Superior temporal gyrus (tissue), 1 donor: Measurements from ENCODE around the gene DNMT1.

Source experiments
- DNase-seq: peaks from one replicate; pipeline ENCODE4 v3.0.0-alpha.2; 2016; ENCODE audit errors: extremely low spot score

The DNMT1 gene

DNA sequence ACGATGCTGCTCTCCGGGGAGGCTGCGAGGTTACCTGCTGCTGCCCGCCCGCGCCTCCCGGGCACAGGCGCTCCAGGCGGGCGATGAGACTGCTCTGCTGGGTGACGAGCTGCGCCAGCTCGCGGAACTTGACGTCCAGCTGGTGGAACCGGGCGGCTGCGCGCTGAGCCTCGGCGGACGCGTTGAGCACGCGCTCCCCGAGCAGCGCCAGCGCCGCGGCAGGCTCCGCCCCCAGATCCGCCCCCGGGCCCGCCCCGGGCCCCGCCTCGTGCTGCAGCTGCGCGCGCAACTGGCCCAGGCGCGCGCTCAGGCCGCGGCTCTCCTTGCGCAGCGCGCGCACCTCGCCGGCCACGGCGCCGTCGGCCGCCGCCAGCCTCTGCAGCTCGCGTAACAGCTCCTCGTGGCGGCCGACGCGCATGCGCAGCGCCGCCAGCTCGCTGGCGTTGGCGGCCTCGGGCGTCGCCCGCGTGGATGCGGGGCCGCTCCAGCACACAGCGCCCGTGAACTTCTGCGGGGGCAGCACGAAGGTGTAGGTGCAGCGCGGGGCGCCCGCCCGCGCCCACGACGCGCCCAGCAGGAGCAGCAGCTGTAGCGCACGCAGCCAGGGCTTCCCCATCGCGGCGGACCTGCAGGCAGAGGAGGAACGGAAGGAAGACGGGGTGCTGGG is 98.7 kb downstream of the DNMT1 start:
- DNase-seq: peak; percentile 86

- peak; percentile 47 for DNase-seq
These were observed 99.2 kb downstream of the DNMT1 start for GRCh38 chr19:10095622-10095947.

DNA sequence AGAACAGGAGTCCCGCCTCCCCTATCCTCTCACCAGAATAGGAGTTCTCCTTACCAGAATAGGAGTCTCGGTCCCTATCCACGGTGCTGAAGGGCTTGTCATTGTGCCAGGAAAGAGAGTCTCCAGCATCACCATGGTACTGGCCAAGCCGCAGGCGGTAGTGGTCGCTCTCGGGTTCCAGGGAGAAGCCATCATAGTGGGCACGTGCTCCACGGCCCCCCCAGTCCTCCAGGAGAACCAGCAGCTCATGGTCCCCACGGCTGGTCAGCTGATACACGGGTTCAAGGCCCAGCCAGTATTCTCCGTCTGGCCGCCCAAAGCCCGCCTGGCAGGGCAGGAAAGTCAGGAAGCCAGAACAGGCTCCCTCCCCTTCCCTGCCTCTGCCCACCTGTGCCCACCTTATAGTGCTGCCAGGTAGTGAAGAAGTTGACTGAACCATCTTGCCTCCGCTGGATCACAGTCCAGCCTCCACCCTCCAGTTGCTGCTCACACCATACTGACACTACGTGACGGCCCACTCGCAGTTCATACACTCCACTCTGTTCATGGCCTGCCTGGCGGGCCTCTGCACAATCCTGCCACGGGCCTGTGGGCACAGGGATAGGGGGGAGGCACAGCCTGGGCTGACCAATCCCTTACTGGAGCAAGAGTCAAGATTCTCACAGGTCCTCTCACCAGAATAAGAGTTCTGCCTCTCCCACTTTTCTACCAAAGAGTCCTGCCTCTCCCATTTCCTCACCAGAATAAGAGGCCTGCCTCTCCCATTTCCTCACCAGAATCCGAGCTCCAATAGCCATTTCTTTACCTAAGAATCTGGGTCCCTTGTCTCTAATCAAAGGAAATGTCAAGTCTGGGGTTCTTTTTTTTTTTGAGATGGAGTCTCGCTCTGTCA is 101.2 kb downstream of the DNMT1 start:
- DNase-seq: no peak

DNA sequence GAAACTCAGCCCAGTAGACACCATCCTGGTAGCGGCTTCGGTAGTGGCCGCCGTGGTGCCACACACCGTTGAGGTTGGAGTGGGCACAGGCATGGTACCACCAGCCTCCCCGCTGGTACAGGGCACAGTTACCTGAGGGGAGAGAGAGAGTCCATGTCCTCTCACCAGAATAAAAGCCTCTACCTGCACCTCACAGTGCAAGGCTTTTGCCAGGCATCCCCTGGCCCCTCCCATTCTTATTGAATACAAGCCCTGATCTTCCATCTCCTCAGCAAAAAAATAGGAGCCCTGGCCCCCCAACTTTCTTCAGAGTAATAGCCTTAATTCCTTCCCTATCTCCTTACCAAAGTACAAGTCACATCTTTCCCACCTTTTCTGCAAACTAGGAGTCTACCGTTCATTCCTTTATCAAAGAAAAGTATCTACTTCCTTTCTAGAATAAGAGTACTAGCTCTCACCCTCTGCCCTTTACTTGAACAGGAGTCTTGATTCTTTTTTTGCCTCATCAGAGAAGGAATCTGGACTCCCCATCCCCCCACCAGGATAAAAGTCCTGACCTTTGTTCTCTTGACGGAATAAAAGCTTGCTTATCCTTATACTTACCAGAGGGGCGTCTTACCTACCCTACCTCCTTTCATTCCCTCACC is 102.0 kb downstream of the DNMT1 start:
- no peak for DNase-seq

DNA sequence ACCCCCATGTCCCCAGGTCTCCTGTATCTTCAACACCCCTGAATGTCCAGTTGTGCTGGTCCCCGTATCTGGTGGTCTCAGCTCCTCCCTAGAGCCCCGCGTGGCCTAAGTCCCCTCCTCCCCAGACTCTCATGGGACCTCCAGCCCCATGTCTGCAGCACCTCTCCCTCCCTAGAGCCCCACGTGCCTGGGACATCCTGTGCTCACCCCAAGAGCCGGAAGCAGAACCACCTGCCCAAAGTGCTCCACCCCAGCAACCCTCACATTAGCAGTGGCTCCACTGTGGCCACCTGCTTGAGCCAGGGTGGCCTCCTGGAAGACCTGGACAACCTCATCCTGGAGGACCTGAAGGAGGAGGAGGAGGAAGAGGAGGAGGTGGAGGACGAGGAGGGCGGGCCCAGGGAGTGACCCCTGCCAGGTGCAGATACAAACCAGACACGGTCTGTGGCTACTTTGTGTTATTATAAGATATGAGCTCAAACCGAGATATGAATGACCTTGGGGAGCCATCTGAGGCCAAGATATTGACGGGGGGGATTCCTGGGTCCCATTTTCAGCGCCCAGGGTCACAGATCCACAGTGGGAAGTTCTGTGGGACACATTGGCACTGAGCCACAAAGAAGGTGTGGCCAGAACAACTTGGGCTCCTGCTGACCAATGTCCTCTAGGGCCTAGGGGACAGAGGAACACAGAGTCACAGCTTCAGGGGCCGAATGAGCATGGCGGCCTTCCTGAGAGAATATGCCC is 102.7 kb downstream of the DNMT1 start:
- DNase-seq: no peak

- DNase-seq: no peak
These were observed 103.4 kb downstream of the DNMT1 start for GRCh38 chr19:10091370-10091687.

DNA sequence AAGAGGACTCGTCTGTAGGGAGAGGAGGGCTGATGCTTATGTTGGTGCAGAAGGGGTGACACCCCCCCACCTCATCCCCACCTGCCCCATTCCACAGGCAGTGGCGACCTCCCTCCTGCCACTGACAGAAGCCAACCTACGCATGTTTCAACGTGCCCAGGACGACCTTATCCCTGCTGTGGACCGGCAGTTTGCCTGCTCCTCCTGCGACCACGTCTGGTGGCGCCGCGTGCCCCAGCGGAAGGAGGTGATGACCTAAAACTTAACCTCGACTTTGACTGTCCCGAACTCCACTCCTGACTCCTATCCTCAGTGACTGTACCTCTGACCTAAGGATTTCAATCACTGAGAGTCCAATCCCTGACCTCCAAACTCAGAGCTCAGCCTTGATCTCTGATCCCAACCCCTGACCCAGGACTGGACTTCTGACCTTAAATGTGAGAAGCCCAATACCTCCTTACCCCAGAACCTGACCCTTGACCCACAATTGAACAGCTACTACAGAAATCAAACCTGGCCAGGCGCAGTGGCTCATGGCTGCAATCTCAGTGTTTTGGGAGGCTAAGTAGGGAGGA is 104.9 kb downstream of the DNMT1 start:
- DNase-seq: no peak

GRCh38 chr19:10088949-10089554 is 105.7 kb downstream of the DNMT1 start:
- DNase-seq: no peak

DNA sequence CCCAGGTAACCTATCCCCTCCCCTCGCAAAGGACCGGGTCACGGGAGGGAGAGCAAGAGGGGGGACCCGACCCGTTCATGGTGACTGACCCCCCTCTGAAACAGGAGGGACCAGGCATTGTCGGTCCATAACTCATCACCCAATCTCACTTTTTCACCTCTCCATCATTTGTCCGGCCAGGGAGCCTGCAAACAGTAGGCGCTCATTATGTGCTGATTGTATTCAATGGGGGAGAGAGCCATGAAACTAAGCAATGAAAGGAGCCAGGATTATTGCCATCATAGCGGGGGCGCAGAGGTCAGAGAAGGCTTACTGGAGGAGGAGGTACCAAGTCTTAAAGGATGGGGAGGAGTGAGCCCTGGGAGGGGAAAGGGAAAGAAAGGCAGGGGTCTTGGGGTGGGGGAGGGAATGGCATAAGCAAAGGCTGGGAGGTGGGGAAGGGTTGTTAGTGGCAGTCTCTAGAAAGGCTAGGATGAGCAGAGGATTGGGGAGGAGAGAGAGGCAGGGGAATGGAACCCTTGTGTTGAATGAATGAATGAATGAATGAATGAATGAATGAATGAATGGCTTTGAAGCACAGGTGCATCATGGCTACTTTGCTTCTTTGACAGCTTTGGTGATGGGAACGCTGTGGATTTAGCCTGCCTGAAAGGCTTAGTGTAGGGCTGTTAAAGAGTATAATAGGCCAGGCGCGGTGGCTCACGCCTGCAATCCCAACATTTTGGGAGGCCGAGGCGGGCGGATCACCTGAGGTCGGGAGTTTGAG is 107.3 kb downstream of the DNMT1 start:
- DNase-seq: no peak

GRCh38 chr19:10086591-10087192 is 108.1 kb downstream of the DNMT1 start:
- no peak for DNase-seq

DNA sequence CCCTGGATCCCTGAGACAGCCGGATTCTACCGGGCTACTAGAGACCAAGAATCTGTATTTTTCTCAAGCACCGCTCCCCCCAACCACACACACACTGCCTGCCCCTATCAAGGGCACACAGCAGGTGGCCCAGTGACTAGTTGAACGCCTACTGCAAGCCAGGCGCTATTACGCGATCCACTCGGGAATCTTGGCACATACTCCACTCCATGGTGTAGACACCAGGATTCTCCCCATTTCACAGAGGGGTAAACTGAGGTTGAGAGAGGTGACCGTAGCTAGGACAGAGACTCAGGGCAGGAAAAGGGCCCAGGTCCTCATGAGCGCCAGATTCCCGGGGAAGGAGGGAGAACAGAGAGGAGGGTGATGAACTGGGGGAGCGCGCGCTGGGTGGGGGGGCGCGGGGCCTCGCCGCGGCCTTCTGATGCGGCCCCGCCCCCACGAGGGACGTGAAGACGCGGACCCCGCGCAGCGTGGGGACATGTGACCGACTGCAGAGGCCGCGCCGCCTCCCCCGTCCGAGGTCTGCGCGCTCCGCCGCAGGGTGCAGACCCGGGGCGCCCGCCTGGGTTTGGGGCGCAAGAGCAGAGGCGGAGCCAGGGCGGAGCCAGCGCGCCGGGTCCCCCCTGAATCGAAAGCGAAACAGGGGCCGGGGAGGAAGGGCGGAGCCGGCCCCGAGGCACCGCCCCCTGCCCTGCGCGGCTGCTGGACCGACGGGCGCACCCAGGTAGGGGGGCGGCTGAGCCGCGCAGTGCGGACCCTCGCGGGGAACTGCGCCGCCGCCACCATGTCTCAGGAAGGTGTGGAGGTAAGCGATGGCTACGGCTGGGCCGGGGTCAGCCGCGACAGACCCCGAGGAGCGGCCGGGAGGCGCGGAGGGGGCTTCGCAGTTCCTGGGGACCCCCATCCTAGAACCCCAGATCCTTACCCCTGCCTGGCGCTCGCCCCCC is 108.8 kb downstream of the DNMT1 start, which contains the start of gene SHFL:
Gene SHFL (plus strand): TSS at position 677 of the 950 bp plus-strand sequence. CDS start 111 bp downstream, at position 788.
- peak; percentile 49 for DNase-seq

GRCh38 chr19:10084803-10085202 is 110.0 kb downstream of the DNMT1 start:
- DNase-seq: no peak

GRCh38 chr19:10083911-10084310 is 110.8 kb downstream of the DNMT1 start:
- no peak for DNase-seq
